K562 (cell line): ENCODE data around the gene RBM20. TPM values are rescaled to one million over a fixed set of nuclear protein-coding genes. Genes with fewer than 3 reads are reported as not detected.
A peak's percentile ranks its signal among the peaks of the same experiment; 100 is the strongest.

Experiments used
- ATAC-seq: fragments of 200-7000 bp; cut with Tn5 transposase; 3 replicates; pipeline ENCODE4 v1.9.1; 2020; ENCODE audit warnings: moderate library complexity
- BruUV-seq: library from RNA; stranded (reverse); fragments of 400-500 nt; replicated peaks from 2 replicates; lab custom pipeline; 2021; lab: Mats Ljungman, UMichigan
- CTCF ChIA-PET: fragments of 300-600 bp; formaldehyde crosslinking; extraction: SDS; loops from one replicate; lab custom pipeline; 2021; ENCODE audit warnings: low intra/inter-chr PET ratio; lab: Yijun Ruan, JAX
- POLR2A ChIA-PET: fragments of 300-600, 350-650 bp; sonication (Branson Sonifier 250); formaldehyde crosslinking; extraction: SDS; loops from one replicate; lab custom pipeline; 2021; ENCODE audit warnings: antibody characterized with exemption, inconsistent platforms; lab: Yijun Ruan, JAX
- DNase-seq, 4 experiments: peaks; one replicate each; pipeline versions ENCODE4 v3.0.0 to v3.0.0-alpha.2; 2011 to 2018; ENCODE audit warnings: low spot score in 3 of 4, mixed read lengths in 3 of 4; ENCODE audit errors: extremely low read depth in 1 of 4
- FAIRE-seq: peaks from 2 replicates; lab custom pipeline; 2011; peaks lifted over from hg19 to GRCh38; lab: Jason Lieb, UNC
- H2AFZ ChIP-seq: 2 replicates; pipeline ENCODE4 v1.6.0; 2011; ENCODE audit warnings: low read depth, low read length, control low read depth, inconsistent platforms
- H3K27ac ChIP-seq: fragments of 200-600 bp; 3 replicates; pipeline ENCODE4 v1.8.0; 2011; ENCODE audit warnings: low read depth, mild to moderate bottlenecking, control low read depth, inconsistent platforms, low read length, moderate library complexity, mixed read lengths; ENCODE audit errors: extremely low read depth
- H3K27me3 ChIP-seq, 2 experiments: fragments of 300-600 bp in 1 of 2; 2 replicates in 1 of 2; 3 replicates in 1 of 2; pipeline versions ENCODE4 v1.6.0 to v1.8.0; 2011; ENCODE audit warnings: inconsistent platforms in 2 of 2, low read length in 2 of 2, mild to moderate bottlenecking in 1 of 2, mixed read lengths in 1 of 2, moderate library complexity in 1 of 2; ENCODE audit not compliant: control insufficient read depth in 2 of 2, insufficient read depth in 2 of 2
- H3K36me3 ChIP-seq: fragments of 300-600 bp; 3 replicates; pipeline ENCODE4 v1.8.0; 2011; ENCODE audit warnings: mild to moderate bottlenecking, low read length, inconsistent platforms; ENCODE audit not compliant: control insufficient read depth, insufficient read depth
- H3K4me1 ChIP-seq, 2 experiments: fragments of 200-600 bp in 1 of 2; replicated peaks in 1 of 2; 2 replicates in 1 of 2; 3 replicates in 1 of 2; pipeline versions ENCODE4 v1.5.1 to v1.8.0; 2011; ENCODE audit warnings: inconsistent platforms in 2 of 2, low read length in 2 of 2, mild to moderate bottlenecking in 1 of 2, mixed read lengths in 1 of 2, moderate library complexity in 1 of 2; ENCODE audit not compliant: control insufficient read depth in 2 of 2, insufficient read depth in 2 of 2
- H3K4me2 ChIP-seq: 2 replicates; pipeline ENCODE4 v1.6.1; 2011; ENCODE audit warnings: low read length, control low read depth, inconsistent platforms, mixed read lengths; ENCODE audit not compliant: insufficient read depth
- H3K4me3 ChIP-seq: fragments of 200-600 bp; sonication (generic), shearing (Covaris generic); 2 replicates; pipeline ENCODE4 v1.5.1; 2016; ENCODE audit warnings: control low read depth, inconsistent platforms
- H3K79me2 ChIP-seq: fragments of 200-600 bp; 3 replicates; pipeline ENCODE4 v1.8.0; 2011; ENCODE audit warnings: low read length, inconsistent platforms; ENCODE audit not compliant: control insufficient read depth, insufficient read depth
- H3K9ac ChIP-seq, 2 experiments: 2 replicates each; pipeline versions ENCODE4 v1.6.0 to v1.6.1; 2011; ENCODE audit warnings: low read depth in 2 of 2, low read length in 2 of 2, control low read depth in 1 of 2, inconsistent platforms in 1 of 2, mild to moderate bottlenecking in 1 of 2, mixed read lengths in 1 of 2; ENCODE audit not compliant: insufficient read depth in 1 of 2
- H3K9me1 ChIP-seq: one replicate; pipeline ENCODE4 v1.6.0; 2011; ENCODE audit warnings: inconsistent platforms, mild to moderate bottlenecking, low read length, moderate library complexity; ENCODE audit not compliant: control insufficient read depth, insufficient read depth
- H3K9me3 ChIP-seq: replicated peaks from 2 replicates; pipeline ENCODE4 v1.5.1; 2011; ENCODE audit warnings: low read depth, low read length, inconsistent platforms; ENCODE audit not compliant: control insufficient read depth, insufficient read depth
- H4K20me1 ChIP-seq: replicated peaks from 2 replicates; pipeline ENCODE4 v1.6.1; 2011; ENCODE audit warnings: low read length, inconsistent platforms, mixed read lengths; ENCODE audit not compliant: control insufficient read depth, insufficient read depth
- ELF2 ChIP-seq: fragments of 250-450 bp; sonication (Bioruptor Pico); IDR thresholded peaks from 2 replicates; pipeline ENCODE4 v1.5.0; 2021; ENCODE audit warnings: mild to moderate bottlenecking
- PKNOX1 ChIP-seq: fragments of 450-650 bp; IDR thresholded peaks from 2 replicates; pipeline ENCODE4 v1.6.1; 2016
- SMAD3 ChIP-seq: fragments of 450-650 bp; formaldehyde crosslinking; conservative IDR thresholded peaks from 2 replicates; pipeline ENCODE4 v1.4.0; 2020; ENCODE audit warnings: mild to moderate bottlenecking
- ZNF121 ChIP-seq: sonication (generic); formaldehyde crosslinking; conservative IDR thresholded peaks from 2 replicates; pipeline ENCODE4 v1.8.0; 2022; ENCODE audit warnings: missing genetic modification reagents
- ZNF707 ChIP-seq: fragments of 250-450 bp; sonication (Bioruptor Pico); conservative IDR thresholded peaks from 2 replicates; pipeline ENCODE4 v1.8.0; 2022; ENCODE audit warnings: inconsistent platforms, mild to moderate bottlenecking, moderate library complexity
- WGBS: fragments of 100-300 bp; shearing (Covaris generic); methylation state at CpG from one replicate; pipeline ENCODE4 v1.1.6; 2016; ENCODE audit warnings: low coverage, mixed read lengths; ENCODE audit not compliant: insufficient coverage; ENCODE audit errors: missing lambda C conversion rate; 5-methylcytosine and 5-hydroxymethylcytosine counted together
- in situ Hi-C: fragments of 300-500 bp; cut with MboI; formaldehyde crosslinking; loops from 4 replicates; pipeline ENCODE4 v1.15.0; 2018; ENCODE audit warnings: inconsistent platforms, mixed read lengths
- intact Hi-C: fragments of 100-400 bp; cut with micrococcal nuclease; formaldehyde crosslinking; loops from 2 replicates; pipeline ENCODE4 v1.14.2; 2022
- polyA plus RNA-seq, 8 experiments: library from polyadenylated mRNA; depleted of rRNA in 4 of 8; stranded (reverse) in 5 of 8; unstranded in 3 of 8; fragments of >200 nt; fragmentation: Nextera tagmentation in 2 of 8; fragmentation: Illumina TruSeq in 1 of 8; extraction: Ambion mirVana in 2 of 8; extraction: Trizol in 1 of 8; gene quantifications; 2 replicates each; pipeline versions ENCODE4 v1.2.1 to v1.2.3, GENCODE V29; 2011 to 2014; ENCODE audit warnings: inconsistent platforms in 1 of 8, missing spikeins in 1 of 8
- total RNA-seq, 7 experiments: library from RNA; depleted of rRNA in 6 of 7; stranded (reverse); fragments of >200 nt in 6 of 7; fragmentation: Illumina TruSeq in 2 of 7; extraction: Trizol in 2 of 7; gene quantifications; 2 replicates each; pipeline versions ENCODE4 v1.2.1 to v1.2.3, GENCODE V29; 2011 to 2021; ENCODE audit warnings: low replicate concordance in 1 of 7
- TF ChIP-seq, protein P1 (sequence below): sonication (generic); formaldehyde crosslinking; IDR thresholded peaks from 2 replicates; pipeline ENCODE4 v1.8.0; 2022; ENCODE audit warnings: mild to moderate bottlenecking, low read depth, missing genetic modification reagents

The RBM20 gene
- total and polyA plus RNA-seq, 9 of the 15 experiments (the other 6 are each of a cell fraction or from before 2014, with no cell fraction given): 0.63 to 5.7 (median 3.2) TPM

DNA sequence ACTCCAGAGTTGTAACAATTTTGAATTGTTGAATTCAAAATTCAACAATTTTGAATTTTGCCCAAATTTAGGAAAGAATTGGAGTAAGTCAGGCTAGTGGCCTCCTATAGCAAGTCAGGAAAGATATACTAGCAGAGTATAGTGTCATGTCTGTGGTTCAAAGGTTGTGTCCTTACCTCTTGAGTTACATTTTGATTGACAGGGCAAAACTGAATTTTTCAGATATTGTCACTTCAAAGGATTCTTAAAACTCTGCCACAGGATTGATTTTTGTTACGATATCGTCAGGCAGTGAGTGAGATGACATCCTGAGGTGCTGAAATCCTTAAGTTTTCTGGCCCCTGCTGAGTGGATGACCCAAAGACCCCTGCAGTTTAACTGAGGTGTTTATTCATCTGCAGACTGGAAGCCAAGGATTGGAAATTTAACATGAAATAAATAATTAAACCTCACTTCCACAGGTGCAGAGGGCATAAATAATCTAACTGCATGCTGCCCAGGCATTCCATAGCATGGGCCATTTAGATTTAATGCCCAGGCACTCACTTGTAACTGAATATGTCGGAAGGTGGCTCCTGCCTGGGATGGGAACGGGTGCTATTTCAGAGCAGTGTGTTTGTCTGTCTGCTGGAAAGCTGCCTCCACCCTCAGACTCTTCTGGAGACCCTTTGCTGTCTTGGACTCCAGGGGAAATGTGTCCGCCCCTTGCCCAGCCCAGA lies 50.8 kb downstream of the RBM20 start:
- H3K9me1 ChIP-seq: no peaks in the 10 kb centered on the region
- intact Hi-C loops: no loop called here
- WGBS: 51% methylated on average over 5 of the region's 5 CpGs
- no peak overlapping the region for H3K4me2 ChIP-seq
- BruUV-seq: no TSS peak
- no peaks in the 10 kb centered on the region for H3K27me3 ChIP-seq
- POLR2A ChIA-PET: interaction anchor here (0.7 kb wide), 1 partner anchor 17 kb away, joined by 3 read pairs; no protein-coding TSS in a partner anchor
- H3K27ac ChIP-seq: no peak overlapping the region
- DNase-seq (no peak), ATAC-seq (no peak), FAIRE-seq (no peak)
- no peaks in the 10 kb centered on the region; a peak in 1 of 5 replicates for H3K4me1 ChIP-seq
- in situ Hi-C loops: no loop called here
- H3K9ac ChIP-seq: no peak overlapping the region
- CTCF ChIA-PET: no interaction called here
- no peaks in the 10 kb centered on the region for H4K20me1 ChIP-seq
- TF ChIP-seq, protein P1, sequence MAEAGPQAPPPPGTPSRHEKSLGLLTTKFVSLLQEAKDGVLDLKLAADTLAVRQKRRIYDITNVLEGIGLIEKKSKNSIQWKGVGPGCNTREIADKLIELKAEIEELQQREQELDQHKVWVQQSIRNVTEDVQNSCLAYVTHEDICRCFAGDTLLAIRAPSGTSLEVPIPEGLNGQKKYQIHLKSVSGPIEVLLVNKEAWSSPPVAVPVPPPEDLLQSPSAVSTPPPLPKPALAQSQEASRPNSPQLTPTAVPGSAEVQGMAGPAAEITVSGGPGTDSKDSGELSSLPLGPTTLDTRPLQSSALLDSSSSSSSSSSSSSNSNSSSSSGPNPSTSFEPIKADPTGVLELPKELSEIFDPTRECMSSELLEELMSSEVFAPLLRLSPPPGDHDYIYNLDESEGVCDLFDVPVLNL (CRISPR knock-in tag): no peak
- TF ChIP-seq ELF2: no peak
- no peak for TF ChIP-seq SMAD3
- TF ChIP-seq ZNF707 (CRISPR knock-in tag): no peak
- TF ChIP-seq ZNF121 (CRISPR knock-in tag): no peak
- TF ChIP-seq PKNOX1: peak; percentile 63
- H3K36me3 ChIP-seq: no peaks in the 10 kb centered on the region
- no peaks in the 10 kb centered on the region; the same call in 1 of the 2 replicates for H3K9me3 ChIP-seq
- no peak overlapping the region for H3K4me3 ChIP-seq
- peaks cover 7% of the 10 kb centered on the region; the same call in 2 of the 3 replicates for H3K79me2 ChIP-seq
- H2AFZ ChIP-seq: no peak overlapping the region
